Measurements from ENCODE around the gene TWSG1. TPM values are rescaled to one million over a fixed set of nuclear protein-coding genes. Genes with fewer than 3 reads are reported as not detected.

The TWSG1 gene
- polyA plus RNA-seq, 2 of the 4 experiments (the other 2 are of a cell fraction) = 20.6 to 38.3 TPM

GRCh38 chr18:9364242-9364641 is 29.7 kb downstream of the TWSG1 start:
- Histone ChIP-seq H3K27ac (no peak overlapping the region), H3K4me3 (no peak overlapping the region), H3K4me2 (no peak overlapping the region), H3K9me3 (no peaks in the 10 kb centered on the region), H3K4me1 (peaks cover 8% of the 10 kb centered on the region; the same call in 2 of the 3 replicates)
- TF ChIP-seq EP300 (IDR thresholded peaks at IDR 0.05) (no peak), RNF2 (IDR thresholded peaks at IDR 0.05; ENCODE audit: borderline replicate concordance, low read depth) (no peak), TP53 (CRISPR knock-in tag; IDR thresholded peaks at IDR 0.05) (no peak), REST (IDR thresholded peaks at IDR 0.05) (no peak), ZC3H11A (IDR thresholded peaks at IDR 0.05) (no peak), GATA3 (IDR thresholded peaks at IDR 0.05; ENCODE audit: borderline replicate concordance) (no peak), HES2 (IDR thresholded peaks at IDR 0.05) (no peak), POLR2AphosphoS2 (conservative IDR thresholded peaks at IDR 0.05; ENCODE audit: low read length) (no peak), HOXB5 (CRISPR knock-in tag; IDR thresholded peaks at IDR 0.05) (no peak), CHD4 (IDR thresholded peaks at IDR 0.05; ENCODE audit: borderline replicate concordance) (no peak), E2F6 (IDR thresholded peaks at IDR 0.05; ENCODE audit: borderline replicate concordance, low read depth) (no peak), PHF8 (IDR thresholded peaks at IDR 0.05; ENCODE audit: borderline replicate concordance, low read depth) (no peak), SREBF2 (IDR thresholded peaks at IDR 0.05) (no peak), MYC (IDR thresholded peaks at IDR 0.05; ENCODE audit: borderline replicate concordance, low read length) (no peak), RARB (CRISPR knock-in tag; IDR thresholded peaks at IDR 0.05) (no peak), CBX2 (IDR thresholded peaks at IDR 0.05; ENCODE audit: borderline replicate concordance, low read depth) (no peak), BHLHE40 (IDR thresholded peaks at IDR 0.05; ENCODE audit: low read depth, low read length) (no peak)
- TF ChIP-seq, protein P1, sequence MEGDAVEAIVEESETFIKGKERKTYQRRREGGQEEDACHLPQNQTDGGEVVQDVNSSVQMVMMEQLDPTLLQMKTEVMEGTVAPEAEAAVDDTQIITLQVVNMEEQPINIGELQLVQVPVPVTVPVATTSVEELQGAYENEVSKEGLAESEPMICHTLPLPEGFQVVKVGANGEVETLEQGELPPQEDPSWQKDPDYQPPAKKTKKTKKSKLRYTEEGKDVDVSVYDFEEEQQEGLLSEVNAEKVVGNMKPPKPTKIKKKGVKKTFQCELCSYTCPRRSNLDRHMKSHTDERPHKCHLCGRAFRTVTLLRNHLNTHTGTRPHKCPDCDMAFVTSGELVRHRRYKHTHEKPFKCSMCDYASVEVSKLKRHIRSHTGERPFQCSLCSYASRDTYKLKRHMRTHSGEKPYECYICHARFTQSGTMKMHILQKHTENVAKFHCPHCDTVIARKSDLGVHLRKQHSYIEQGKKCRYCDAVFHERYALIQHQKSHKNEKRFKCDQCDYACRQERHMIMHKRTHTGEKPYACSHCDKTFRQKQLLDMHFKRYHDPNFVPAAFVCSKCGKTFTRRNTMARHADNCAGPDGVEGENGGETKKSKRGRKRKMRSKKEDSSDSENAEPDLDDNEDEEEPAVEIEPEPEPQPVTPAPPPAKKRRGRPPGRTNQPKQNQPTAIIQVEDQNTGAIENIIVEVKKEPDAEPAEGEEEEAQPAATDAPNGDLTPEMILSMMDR (IDR thresholded peaks at IDR 0.05) = no peak
- TF ChIP-seq, protein P2, sequence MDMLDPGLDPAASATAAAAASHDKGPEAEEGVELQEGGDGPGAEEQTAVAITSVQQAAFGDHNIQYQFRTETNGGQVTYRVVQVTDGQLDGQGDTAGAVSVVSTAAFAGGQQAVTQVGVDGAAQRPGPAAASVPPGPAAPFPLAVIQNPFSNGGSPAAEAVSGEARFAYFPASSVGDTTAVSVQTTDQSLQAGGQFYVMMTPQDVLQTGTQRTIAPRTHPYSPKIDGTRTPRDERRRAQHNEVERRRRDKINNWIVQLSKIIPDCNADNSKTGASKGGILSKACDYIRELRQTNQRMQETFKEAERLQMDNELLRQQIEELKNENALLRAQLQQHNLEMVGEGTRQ (IDR thresholded peaks at IDR 0.05) = no peak
- POLR2A ChIA-PET = no interaction called here
- DNase-seq (ENCODE audit: low read depth in 1 of 2, low spot score in 1 of 2) (no peak), ATAC-seq (no peak), FAIRE-seq (no peak)
- CTCF ChIA-PET = interaction anchor here (1.0 kb wide), 1 partner anchor 22 kb away, joined by 3 read pairs; no protein-coding TSS in a partner anchor
- WGBS (ENCODE audit: missing lambda C conversion rate) = 80% methylated on average over 8 of the region's 8 CpGs

GRCh38 chr18:9365406-9365805 is 30.8 kb downstream of the TWSG1 start:
- WGBS (ENCODE audit: missing lambda C conversion rate) = 92% methylated on average over 7 of the region's 7 CpGs
- TF ChIP-seq ZSCAN20 (CRISPR knock-in tag; IDR thresholded peaks at IDR 0.05) (no peak), SMC3 (IDR thresholded peaks at IDR 0.05) (no peak), HOXB13 (CRISPR knock-in tag; IDR thresholded peaks at IDR 0.05; ENCODE audit: low read depth) (no peak), FOXS1 (CRISPR knock-in tag; IDR thresholded peaks at IDR 0.05) (no peak), E2F6 (IDR thresholded peaks at IDR 0.05; ENCODE audit: borderline replicate concordance, low read depth) (no peak), BHLHE40 (IDR thresholded peaks at IDR 0.05; ENCODE audit: low read depth, low read length) (no peak), GATA3 (IDR thresholded peaks at IDR 0.05; ENCODE audit: borderline replicate concordance) (no peak), EHF (CRISPR knock-in tag; IDR thresholded peaks at IDR 0.05) (no peak), CBX2 (IDR thresholded peaks at IDR 0.05; ENCODE audit: borderline replicate concordance, low read depth) (no peak), NR3C1 (IDR thresholded peaks at IDR 0.05) (no peak)
- no peak for FAIRE-seq
- no peak for ATAC-seq
- ChIA-PET POLR2A (interaction anchor here (1.3 kb wide), 1 partner anchor 31 kb away, joined by 4 read pairs; the partner anchor contains the start of gene TWSG1), CTCF (interaction anchor here (0.9 to 2.0 kb wide), 3 partner anchors 21 to 407 kb away, joined by 3 to 5 read pairs (median 3); no protein-coding TSS in a partner anchor)
- no peak for DNase-seq (ENCODE audit: low read depth in 1 of 2, low spot score in 1 of 2)
- no peak overlapping the region for H3K27ac ChIP-seq
- no peaks in the 10 kb centered on the region for H3K9me3 ChIP-seq
- peaks cover 8% of the 10 kb centered on the region; the same call in 2 of the 3 replicates for H3K4me1 ChIP-seq
- no peak overlapping the region for H3K4me3 ChIP-seq
- no peak overlapping the region for H3K4me2 ChIP-seq
